GM19438 (cell line): ENCODE results near the gene IRAK4.

Source experiments
- ATAC-seq: cut with Tn5 transposase; IDR thresholded peaks from one replicate; pipeline ENCODE4 v1.9.1; 2021; ENCODE audit warnings: low read depth; ENCODE audit not compliant: unreplicated experiment

Gene IRAK4

DNA sequence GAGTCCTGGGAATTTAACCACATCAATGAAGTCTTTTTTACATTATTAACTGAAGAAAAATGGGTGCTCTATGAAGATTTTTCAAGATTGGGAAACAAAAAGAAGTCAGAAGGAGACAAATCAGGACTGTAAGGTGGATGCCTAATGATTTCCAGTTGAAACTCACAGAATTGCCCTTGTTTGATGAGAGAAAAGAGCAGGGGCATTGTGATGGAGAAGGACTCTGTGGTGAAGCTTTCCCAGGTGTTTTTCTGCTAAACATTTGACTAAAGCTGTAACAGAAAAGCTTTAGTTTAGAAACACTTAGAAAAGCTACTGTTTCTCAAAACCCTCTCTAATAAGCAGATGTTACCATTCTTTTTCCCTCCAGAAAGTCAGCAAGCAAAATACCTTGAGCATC is 5.8 kb downstream of the IRAK4 start:
- ATAC-seq, result no peak

DNA sequence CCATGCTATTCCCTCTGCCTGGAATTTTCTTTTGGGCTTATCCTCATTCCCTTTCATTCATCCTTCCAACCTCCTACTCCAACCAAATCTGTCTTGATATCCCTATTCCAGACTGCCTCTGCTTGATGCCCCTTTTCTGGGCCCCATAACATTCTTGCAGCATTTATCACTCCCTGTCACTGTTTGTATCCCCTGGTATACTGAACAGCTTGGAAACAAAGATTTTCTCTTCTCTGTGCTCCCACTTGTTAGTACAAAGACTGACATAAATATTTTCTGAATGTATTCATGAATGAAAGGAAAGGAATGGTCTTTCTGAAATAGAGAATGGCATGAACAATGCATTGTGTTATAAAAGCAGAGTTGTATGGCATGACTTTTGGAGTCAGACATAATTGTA is 7.5 kb downstream of the IRAK4 start:
- no peak for ATAC-seq

DNA sequence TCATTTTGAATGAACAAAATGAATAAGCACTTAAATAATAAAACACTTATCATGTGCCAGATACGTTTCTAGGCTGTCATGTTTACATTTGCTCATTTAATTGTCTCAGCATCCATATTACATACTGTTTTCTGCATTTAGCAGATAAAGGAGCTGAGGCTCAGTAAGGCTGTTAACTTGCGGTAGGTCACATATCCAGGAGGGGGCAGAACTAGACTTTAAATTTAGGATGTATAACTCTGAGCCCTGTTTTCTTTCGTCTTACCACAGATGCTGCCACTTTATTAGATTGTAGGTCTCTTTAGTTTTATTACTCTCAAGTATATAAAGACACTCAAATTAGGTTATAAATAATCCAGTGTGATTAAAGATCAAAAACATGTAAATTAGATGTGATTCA is 17.7 kb downstream of the IRAK4 start:
- ATAC-seq, result no peak

DNA sequence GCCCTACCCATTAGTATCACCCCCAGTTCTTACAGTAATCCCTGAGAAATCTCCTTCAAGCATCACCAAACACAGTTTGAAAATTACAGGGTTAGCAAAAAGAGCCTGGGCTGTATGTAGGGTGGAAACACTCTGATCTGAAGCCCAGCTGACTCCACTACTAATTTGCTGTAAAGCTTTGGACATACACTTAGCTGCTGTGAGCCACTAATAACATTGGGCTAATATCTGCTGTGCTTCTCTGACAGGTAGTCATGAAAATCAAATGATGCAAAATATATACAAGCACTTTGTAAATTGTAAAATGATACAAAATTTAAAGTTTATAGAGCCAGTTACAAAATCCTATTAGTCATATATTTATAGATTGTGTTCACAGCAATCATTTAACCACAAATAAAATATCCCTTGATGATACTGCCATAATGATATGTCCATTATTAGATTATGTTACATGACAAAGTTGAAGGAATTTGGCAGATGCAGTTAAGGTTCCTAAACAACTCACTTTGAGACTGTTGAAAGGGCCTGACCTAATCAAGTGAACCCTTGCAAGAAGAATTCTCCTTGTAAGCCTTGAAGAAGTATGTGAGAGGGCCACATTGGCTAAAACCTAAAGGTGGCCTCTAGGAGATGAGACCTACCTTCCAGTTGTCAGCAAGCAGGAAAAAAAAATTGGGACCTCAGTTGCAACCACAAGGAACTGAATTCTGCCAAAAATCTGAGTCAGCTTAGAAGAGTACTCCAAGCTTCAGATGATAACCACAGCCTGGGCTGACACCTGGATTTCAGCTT is 28.3 kb downstream of the IRAK4 start:
- ATAC-seq, result no peak

DNA sequence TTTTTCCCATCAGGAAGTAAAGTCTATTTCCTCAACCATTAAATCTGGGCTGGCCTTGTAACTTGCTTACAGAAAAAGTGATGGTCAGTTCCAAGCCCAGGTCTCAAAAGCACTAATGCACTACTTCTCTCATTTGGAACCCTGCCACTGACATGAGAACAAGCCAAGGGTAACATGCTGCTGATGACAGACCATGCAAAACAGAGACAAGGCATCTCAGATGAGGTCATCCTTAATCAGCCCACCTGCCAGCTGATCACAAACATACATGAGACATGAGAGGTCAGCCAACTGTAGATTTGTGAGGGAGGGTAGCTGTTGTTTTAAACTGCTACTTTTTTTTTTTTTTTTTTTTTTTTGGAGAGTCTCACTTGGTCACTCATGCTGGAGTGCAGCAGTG is 31.2 kb downstream of the IRAK4 start:
- ATAC-seq, result no peak

DNA sequence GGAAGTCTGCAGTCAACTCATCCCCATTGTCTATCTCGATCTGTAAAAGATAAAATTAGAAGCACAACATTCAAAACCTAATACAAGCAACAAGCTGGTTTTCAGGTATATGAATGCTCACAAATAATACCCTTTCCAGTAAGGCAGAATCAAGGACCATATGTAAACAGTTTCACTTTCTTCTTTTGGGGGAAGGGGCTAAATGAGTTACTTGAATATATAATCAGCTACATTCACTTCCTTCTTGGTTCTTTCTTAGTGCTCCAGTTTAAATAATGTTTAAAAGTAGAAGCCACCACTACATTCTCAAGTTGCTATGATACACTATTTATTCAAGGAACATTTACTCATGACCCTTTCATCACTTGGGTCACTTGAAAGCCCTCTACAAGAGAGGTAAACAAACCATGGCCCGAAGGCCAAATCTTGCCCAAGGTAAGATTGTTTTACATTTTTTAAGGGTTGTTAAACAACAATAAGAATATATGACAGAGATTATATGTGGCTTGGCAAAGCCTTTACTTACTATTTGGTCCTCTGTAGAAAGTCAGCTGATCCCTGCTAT is 37.0 kb downstream of the IRAK4 start:
- no peak for ATAC-seq

DNA sequence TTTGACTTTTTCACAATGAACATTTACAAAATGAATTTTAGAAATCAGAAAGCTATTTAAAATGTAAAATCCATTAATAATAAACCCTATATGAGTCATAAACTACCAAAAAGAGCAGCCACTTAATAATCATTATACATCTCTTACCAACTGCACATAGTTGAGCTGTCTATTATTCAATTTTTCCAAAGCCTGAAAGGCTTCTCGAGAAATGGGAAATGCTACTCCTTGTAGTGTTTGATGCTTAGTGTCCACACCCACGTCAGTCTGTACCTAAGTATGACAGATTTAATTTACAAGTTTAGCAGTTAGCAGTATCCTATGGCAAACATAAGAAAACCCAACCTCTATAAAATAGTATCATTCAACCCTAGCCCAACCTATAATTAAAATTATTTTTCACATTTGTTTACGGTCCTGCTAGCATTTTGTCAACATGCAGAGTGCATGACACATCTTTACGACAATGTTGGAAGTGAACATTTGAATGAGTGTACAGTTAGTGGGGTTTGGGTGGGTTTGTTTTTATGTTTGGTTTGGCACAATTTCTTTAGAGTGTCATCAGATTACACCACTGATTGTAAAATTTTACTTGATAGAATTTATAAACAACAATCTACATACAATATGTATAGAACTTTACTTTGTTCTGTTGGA is 38.9 kb downstream of the IRAK4 start:
- no peak for ATAC-seq

DNA sequence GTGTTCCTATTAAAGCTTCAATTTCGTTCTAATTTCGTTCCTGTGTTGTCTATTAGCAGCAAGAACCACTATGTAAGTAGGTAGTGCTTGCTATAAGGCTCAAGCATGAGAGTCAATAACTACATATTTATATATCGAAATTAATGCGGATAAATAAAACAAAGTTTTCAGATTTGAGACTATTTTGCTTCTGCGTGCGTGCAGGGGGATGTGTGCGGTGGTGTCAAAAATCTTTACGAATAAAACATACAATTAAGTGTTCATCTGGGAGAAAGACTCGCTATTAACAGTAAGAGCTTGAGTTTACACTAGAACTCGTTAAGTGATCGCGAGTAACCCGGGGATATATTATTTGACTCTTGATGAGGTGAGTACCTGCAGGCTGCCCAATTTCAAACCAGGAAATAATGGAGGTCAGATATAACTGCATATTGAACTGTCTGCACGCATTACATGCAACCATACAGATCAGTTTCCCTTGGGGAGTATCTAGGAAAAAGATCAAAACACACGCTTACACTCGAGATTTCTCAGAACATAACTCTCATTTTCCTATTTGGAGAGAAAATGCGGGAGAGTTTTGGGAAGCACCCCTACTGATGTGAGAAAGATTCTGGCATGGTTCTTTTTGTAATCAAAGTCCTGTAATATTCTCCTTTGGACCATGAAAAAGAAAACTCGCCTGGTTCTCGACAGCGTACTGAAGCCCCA is 46.6 kb downstream of the IRAK4 start:
- no peak for ATAC-seq

DNA sequence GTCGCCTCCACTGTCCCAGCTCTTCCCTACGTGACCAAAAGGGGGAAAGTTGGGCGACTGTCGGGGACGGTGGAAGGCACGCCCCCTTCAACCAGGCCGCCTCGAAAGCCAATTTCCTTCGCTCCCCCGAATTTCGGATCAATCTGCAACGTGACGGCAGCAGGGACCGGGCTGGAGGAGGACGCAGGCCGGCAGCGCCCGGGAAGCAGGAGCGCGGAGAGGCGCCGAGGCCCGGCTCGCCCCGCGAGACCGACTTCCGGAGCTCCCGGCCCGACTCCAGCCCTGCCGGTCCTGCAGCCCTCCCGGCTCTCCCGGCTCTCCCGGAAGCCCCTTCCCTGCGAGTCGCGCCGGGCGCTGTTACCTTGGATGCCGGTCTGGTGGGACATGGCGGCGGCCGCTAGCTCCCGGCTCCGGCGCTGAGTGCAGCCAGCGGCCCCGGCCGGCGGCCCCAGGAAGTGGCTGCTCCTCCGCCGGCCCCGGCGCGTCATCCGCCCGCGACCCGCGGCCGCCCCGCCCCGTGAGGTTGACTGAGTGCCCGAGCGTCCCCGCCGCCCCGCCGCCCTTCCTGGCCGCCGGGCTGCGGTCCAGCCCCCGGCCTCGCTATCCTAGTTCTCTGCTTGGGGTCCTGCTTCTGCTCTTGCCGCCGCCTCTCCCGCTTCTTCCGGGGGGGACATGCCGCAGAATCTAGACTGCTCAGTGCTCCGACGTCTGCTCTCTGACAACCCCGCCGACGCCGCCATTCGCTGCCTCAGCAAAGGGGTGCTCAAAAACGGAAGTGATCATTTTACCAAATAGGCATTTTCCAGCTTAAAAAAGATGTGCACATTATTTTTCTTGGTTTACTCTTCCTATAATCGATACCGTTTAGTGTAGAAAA is 47.3 kb downstream of the IRAK4 start, which contains the start of gene TWF1:
TWF1 (minus strand) TSS at position 458 of the 877 bp plus-strand sequence; CDS start at position 386, 72 bp downstream.
- ATAC-seq, result peak; percentile 93

DNA sequence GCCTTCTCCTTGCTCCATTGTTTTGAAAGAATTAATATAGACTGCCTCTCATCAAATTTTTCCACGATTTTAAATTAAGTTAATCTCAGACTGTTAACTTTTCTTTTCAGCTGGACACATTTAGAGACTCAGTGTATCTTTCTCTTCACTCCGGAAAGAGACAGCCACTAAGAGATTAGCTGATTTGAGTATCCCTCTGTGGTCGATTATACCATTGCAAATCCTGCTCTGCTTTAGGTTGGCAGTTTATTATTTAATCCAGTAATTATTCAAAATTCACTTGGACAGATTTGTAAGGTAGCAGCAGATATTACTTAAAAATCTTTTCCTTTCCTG is 48.0 kb downstream of the IRAK4 start:
- ATAC-seq, result no peak

DNA sequence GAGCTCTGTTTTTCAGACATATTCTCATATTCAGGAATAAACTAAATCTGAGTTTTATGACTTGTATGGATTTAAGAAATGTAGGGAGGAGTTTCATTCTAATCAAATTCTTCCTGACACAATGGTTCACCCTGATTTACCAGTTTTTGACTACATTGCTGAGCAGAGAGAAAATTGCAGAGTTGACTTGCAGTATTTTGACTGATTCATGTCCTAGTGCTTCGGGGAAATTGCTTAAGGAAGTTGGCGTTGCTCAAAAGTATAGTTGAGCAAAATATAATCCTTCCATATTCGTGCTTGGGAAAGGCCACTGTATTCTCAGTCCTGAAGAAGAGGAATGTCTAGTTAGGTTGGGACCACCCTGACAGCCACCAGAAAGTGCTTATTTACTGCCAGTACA is 48.6 kb downstream of the IRAK4 start:
- no peak for ATAC-seq

DNA sequence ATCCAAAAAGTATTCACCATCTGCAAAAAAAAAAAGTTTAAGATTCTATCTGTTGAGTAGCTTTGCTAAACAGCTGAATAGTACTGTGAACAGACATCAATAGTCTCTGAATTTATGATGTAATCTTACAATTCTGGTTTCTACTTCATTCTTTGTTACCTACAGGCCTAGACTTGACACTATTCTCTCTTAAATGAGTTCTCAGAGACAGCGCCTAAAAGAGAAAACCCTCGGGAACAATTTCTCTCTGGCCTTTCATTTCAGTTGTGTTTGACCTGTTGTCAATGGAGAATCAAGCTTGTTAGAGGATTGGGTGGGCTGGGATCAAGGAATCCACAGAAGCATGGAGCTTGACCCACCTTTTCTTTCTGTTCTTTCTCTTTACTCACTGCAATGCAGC is 53.3 kb downstream of the IRAK4 start:
- no peak for ATAC-seq

DNA sequence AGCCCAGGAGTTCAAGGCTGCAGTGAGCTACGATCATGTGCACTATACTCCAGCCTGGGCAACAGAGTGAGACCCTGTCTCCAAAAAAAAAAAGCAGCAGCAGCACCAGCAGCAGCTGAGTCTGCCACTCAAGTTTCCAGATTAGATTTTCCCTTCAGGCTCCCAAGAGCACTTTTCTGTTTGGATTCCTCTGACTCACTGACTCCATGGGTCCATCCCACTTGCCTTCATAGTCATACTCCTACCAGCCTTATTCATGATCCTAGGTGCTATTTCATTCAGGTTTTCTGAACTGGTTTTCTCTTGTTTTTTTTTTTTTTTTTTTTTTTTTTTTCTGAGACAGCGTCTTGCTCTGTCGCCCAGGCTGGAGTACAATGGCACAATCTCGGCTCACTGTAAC is 54.2 kb downstream of the IRAK4 start:
- ATAC-seq, result no peak

DNA sequence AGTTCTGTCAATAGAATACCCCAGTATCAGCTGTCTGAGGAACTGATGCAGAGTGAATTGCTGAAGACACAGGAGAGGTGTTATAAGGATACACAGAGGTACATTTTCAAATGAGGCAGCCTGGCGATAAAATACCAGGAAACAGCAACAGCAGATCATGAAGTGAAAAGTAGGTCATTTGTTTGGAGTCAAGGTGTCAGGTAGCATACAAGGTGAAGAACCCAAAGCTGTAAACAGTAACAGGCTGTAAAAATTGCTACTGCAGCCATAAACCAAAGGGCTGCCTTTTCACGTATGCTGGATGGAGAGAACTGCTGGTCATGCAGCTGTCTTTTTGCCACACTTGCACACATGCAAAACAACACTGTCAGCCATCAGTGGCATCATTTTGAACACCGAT is 56.7 kb downstream of the IRAK4 start:
- ATAC-seq, result no peak

DNA sequence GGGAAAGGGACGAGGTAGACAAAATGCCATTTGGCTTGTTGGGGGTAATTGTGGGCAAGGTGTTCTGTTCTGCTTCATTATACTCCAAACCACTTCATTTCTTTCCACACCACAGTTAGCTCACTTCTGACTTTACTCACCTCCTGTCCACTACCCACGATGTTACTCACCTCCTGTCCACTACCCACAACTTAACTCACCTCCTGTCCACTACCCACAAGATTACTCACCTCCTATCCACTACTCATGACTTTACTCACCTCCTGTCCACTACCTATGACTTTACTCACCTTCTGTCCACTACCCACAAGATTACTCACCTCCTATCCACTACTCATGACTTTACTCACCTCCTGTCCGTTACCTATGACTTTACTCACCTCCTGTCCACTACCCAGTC is 57.4 kb downstream of the IRAK4 start:
- ATAC-seq, result no peak

DNA sequence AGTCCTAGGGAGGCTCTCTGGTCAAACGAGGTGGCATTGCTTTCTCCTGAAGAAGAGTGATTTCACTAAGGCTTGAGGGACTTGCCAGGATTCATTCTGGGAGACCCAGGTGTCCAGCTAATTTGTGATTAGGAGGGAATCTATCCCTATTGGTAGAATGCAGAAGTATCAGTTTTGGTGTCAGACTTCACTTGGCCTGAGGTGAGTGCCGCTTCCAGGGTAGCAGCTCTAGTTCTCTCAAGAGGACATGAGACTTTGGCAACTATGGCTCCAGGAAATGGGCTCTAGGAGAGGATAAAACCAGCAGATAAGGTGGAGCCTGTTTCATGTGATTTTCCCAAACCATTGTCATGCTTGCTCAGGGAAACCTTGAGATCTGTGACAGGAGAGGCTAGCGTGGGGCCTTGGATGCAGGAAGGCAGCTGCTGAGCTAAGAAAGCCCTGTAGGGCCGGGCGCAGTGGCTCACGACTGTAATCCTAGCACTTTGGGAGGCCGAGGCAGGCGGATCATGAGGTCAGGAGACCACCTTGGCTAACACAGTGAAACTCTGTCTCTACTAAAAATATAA is 65.5 kb downstream of the IRAK4 start:
- ATAC-seq, result no peak

DNA sequence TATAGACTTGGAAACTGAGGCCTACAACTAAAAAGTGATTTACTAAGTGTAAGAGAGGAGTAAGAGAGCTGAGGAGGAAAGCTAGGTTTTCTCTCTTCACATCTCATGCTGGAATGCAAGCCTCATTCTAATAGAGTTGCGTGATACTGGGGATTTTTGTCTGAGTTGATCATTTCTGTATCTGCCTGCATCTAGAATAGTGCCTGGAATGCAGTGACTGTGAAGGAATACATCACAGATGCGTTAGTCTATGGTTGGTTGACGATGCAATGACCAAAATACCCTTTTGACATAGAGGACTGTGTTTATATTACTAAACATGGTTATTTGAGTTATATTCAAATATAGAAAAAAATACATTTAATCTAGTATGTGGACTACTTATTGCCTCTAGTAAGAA is 67.9 kb downstream of the IRAK4 start:
- no peak for ATAC-seq

DNA sequence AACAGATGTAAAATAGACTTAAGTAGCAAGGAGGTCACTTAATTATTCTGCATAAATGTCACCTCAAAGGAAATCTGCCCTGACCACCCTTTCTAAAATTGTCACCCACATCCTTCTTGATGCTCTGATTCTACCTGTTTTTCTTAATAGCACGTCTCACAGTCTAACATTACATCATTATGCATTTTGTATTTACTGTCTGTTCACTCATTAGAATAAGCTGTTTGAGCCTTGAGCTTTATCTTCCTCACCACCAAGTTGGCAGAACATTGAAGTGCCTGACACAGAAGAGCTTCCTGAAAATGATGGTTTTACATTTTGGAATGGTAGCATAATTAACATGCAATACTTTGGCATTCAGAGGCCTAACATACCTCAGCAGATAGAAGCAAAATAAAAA is 68.3 kb downstream of the IRAK4 start:
- ATAC-seq, result no peak

DNA sequence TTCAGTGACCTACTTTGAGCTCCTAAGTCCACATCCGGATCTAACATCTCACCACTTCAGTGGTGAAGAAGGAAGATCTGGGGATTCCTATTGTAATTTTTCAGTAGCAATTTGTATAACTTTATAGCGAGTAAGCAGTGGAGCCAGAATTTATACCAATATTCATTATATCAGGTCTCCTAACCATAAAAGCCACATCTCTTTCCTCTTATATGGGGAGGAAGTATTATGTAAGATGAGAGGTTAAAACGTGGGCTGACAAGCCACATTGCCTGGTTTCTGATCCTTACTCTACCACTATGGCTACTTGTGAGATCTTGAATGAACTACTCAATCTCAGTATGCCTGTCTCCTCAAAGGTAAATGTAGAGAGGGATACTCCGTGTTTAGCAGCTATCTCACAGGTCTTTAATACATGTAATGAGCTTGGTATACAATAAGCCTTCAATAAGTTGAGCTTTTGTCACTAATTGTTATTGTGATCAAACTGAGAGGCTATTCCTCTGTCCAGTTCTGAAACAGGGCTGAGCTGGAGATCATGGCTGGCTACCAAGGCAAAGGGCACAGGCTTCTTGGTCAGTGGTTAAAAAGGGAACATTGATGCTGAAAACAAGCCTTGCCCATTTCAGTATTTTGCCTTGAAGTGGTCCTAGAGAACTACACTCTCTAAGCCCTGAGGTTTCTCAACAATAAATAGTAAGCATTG is 73.9 kb downstream of the IRAK4 start:
- no peak for ATAC-seq

DNA sequence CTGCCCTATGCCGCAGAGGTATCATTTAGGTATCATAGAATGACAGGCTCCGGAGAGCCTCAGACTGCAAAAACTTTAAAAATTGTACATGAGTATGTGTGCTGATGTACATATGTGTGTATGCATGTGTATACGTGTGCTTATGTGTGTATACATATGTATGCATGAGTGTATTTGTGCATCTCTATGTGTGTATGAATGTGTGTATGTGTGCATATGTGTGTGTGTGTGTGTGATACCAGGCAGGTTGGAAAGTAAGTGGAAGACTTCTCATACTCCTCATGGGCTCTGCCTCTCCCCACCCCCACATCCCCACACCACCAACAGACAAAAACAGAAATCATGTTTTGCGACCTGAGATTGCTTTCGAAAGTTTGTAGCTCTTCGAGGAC is 76.5 kb downstream of the IRAK4 start:
- ATAC-seq, result peak; percentile 19
